ENCODE data around the gene RAD23A.

Gene RAD23A

DNA sequence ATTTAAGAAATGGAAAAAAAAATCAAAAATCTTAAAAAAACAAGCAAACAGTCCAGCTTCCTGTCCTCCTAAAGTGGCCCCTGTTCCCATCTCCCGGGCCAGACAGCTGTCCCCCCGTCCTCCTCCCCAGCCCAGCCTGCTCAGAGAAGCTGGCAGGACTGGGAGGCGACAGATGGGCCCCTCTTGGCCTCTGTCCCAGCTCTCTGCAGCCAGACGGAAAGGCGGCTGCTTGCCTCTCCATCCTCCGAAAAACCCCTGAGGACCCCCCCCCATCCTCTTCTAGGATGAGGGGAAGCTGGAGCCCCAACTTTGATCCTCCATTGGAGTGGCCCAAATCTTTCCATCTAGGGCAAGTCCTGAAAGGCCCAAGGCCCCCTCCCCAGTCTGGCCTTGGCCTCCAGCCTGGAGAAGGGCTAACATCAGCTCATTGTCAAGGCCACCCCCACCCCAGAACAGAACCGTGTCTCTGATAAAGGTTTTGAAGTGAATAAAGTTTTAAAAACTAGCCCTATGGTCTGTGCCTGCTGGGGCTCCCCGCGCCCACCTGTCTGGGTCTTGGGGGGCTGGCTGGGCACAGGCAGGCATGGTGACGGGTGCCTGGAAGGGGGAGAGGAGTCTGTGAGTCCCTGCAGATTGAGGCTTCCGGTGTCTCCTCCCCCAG, 7.6 kb downstream of the RAD23A start:
- Histone ChIP-seq H3K4me3 (no peak overlapping the region), H3K27ac (peak overlapping the region in 16 of 21 experiments; percentile 28 to 95 (median 52))

DNA sequence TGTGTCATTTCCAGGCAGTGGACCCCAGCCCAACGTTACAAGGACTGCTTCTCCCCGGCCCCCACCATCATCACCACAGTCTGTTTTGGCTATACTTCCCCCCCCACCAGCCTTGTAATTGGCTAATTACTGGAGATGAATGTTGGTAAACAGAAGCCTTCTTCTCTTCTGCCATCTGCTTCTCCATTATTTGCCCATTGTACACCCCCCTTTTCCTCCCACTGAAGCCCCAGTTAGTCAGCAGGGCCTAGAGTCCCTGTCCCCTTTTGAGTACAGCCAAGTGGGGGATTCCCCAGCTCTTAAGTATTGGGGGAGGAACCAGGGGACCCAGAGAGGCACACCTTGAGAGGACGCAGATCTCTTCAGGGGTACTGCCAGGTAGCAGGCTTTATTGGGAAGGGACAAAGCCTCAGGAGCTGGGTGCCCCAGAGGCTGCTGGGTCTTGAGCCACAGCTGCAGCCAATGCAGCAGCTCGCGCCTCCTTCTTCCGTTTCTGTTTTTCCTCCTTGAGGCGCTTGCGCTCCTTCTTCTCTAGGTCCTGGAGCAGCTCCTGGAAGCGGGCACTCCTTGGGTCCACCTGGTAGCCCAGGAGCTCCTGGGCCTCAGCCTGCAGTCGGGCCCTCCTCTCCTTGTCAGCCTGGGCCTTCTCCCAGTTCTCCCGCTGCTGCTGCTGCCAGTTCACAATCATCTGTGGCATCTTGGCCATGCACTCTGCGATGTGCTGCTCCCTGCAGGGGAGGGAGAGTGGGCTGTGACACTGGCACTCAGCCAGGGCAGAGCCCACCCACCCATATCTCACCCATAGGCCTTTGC, 8.3 kb downstream of the RAD23A start:
- Histone ChIP-seq H3K27ac (peak overlapping the region in 14 of 21 experiments; percentile 33 to 95 (median 63)), H3K4me3 (no peak overlapping the region)

GRCh38 chr19:12954612-12954962, 8.9 kb downstream of the RAD23A start:
- Histone ChIP-seq H3K4me3 (no peak overlapping the region), H3K27ac (peak overlapping the region in 11 of 21 experiments; percentile 41 to 95 (median 65))

- peak overlapping the region in 2 of 7 experiments; percentile 55 to 77 for H3K4me3 ChIP-seq
- H3K27ac ChIP-seq, result peak overlapping the region in 9 of 21 experiments; percentile 17 to 96 (median 94)
Measured at GRCh38 chr19:12955575-12955974, 9.9 kb downstream of the RAD23A start.

DNA sequence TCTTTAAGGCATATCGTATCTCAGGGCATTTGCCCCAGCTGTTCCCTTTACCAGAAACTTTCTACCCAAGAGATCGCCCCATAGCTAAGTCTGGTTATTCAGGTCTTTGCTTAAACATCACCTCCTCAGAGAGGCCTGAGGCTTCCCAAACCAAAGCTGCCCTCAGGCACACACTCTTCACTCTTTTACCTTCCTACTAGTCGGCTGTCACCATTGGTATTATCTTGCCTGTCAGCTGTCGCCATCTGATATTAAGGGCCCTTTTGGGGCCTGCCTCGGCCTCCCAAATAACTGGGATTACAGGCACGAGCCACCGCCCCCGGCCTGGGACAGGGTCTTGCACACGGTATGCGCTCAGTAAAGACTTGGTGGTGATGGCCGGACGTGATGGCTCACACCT, 10.3 kb downstream of the RAD23A start:
- H3K4me3 ChIP-seq, result peak overlapping the region; percentile 55 to 100 (median 83)
- peak overlapping the region in 16 of 21 experiments; percentile 17 to 96 (median 93) for H3K27ac ChIP-seq

GRCh38 chr19:12956446-12957388, 11.1 kb downstream of the RAD23A start, which contains the start of gene GADD45GIP1:
Gene GADD45GIP1, minus strand, starts transcription at chr19:12957223. Its CDS starts 11 bp downstream, at chr19:12957212.
- peak within 1 kb of the TSS; percentile 71 to 96 (median 93) for H3K27ac ChIP-seq
- peak within 1 kb of the TSS; percentile 55 to 100 (median 83) for H3K4me3 ChIP-seq

- peak overlapping the region; percentile 55 to 100 (median 83) for H3K4me3 ChIP-seq
- H3K27ac ChIP-seq, result peak overlapping the region; percentile 71 to 96 (median 93)
Measured at GRCh38 chr19:12957389-12957952, 11.8 kb downstream of the RAD23A start.

GRCh38 chr19:12959481-12959880, 13.8 kb downstream of the RAD23A start:
- no peak overlapping the region for H3K4me3 ChIP-seq
- no peak overlapping the region for H3K27ac ChIP-seq

GRCh38 chr19:12965017-12965811, 19.6 kb downstream of the RAD23A start:
- H3K27ac ChIP-seq, result peak overlapping the region in 9 of 21 experiments; percentile 3 to 58 (median 36)
- H3K4me3 ChIP-seq, result peak overlapping the region; percentile 24 to 37 (median 28)

DNA sequence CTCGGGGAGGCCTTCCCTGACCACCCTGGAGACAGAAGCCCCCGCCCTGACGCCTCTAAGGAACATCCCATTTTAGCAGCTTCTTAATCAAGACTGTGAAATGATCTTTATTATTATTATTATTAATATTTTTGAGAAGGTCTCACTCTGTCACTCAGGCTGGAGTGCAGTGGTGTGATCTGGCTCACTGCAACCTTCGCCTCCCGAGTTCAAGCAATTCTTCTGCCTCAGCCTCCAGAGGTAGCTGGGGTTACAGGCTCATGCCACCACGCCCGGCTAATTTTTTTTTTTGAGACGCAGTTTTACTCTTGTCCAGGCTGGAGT, 20.1 kb downstream of the RAD23A start:
- H3K27ac ChIP-seq, result peak overlapping the region in 6 of 21 experiments; percentile 3 to 43 (median 21)
- H3K4me3 ChIP-seq, result peak overlapping the region in 4 of 7 experiments; percentile 28 to 37 (median 29)

DNA sequence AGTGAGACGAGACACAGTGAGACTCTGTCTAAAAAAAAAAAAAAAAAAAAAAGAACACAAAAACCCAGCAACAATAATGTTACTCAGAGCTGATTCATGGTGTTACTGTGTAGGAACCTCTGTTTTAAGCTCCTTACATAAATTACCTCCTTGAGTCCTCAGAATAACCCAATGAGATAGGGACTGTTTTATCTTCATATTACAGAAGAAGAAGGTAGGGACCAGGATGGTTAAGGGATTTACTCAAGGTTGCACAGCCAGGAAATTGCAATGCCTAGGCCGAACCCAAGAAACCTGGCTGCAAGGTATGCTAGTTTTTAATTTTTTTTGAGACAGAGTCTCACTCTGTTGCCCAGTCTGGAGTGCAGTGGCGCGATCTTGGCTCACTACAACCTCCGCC, 22.2 kb downstream of the RAD23A start:
- no peak overlapping the region for H3K4me3 ChIP-seq
- H3K27ac ChIP-seq, result no peak overlapping the region

DNA sequence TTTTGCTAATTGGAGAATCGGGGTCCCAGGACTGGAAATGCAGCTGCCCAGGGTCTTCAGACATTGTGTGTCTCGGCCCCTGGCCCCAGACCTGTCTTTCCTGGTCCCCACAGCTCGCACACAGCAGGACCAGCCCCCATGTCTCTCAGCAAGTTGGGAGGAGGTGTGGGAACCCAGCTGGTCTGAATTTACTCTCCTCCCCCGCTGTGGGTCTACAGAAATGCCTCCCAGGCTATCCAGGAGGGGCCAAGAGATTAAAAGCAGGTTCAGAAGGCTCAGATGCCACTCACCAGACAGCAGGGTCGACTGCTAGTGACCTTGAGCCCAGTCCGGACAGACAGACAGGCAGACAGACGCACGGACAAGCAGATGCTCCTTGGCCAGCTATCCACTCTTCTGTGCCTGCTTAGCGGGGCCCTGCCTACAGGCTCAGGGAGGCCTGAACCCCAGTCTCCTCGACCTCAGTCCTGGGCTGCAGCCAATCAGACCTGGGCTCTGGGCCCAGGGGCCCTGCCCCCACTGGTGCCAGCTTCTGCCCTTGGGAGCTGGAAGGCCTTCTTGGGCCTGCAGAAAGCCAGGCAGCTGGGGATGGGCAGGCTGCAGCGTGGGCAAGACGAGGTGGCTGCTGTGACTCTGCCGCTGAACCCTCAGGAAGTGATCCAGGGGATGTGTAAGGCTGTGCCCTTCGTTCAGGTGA, 23.8 kb downstream of the RAD23A start, which contains the start of gene DAND5:
Gene DAND5, plus strand, starts transcription at position 285 of the 697 bp plus-strand sequence. Its CDS starts 85 bp downstream, at position 370.
- no peak within 1 kb of the TSS for H3K27ac ChIP-seq
- H3K4me3 ChIP-seq, result no peak within 1 kb of the TSS

DNA sequence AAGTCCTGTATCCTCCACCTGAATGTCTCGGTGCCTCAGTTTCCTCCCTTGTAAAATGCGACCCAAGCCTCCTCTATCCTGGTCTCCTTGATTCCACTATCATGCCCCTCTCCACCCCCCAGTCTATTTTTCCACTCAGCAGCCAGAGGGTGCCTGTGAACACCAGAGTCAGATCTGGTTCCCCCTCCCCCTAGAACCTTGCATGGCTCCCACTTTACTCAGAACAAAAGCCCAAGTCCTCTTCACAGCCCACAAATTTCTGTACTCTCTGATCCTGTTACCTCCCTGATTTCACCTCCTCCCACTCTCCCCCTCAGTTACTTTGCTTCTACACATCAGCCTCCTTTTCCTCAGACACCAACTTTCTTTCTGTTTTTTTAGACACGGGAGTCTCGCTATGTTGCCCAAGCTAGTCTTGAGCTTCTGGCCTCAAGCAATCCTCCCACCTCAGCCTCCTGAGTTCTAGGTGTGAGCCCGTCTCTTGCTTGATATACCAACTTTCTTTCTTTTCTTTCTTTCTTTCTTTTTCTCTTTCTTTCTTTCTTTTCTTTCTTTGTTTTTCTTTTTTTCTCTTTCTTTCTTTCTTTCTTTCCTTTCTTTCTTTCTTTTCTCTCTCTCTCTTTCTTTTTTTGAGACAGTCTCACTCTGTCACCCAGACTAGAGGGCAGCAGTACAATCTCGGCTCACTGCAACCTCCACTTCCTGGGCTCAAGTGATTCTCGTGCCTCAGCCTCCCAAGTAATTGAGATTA, 24.6 kb downstream of the RAD23A start:
- Histone ChIP-seq H3K4me3 (no peak overlapping the region), H3K27ac (no peak overlapping the region)

DNA sequence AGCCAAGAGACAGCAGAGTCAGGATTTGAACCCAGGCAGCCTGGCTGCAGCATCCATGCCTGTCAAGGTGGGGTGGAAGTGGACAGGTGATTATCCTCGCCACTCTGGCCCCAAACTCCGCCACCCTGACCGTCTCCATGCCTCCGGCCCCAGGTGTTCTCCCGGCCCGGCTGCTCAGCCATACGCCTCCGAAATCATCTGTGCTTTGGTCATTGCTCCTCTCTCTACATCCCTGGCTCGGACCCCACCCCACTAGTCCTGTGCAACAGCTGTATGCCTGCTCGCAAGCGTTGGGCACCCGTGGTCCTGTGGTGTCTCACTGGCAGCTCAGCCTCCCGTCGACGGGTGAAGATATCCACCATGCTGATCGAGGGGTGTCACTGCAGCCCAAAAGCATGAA, 27.6 kb downstream of the RAD23A start:
- Histone ChIP-seq H3K4me3 (no peak overlapping the region), H3K27ac (no peak overlapping the region)

GRCh38 chr19:12974301-12975220, 28.9 kb downstream of the RAD23A start:
- Histone ChIP-seq H3K27ac (no peak overlapping the region), H3K4me3 (no peak overlapping the region)

DNA sequence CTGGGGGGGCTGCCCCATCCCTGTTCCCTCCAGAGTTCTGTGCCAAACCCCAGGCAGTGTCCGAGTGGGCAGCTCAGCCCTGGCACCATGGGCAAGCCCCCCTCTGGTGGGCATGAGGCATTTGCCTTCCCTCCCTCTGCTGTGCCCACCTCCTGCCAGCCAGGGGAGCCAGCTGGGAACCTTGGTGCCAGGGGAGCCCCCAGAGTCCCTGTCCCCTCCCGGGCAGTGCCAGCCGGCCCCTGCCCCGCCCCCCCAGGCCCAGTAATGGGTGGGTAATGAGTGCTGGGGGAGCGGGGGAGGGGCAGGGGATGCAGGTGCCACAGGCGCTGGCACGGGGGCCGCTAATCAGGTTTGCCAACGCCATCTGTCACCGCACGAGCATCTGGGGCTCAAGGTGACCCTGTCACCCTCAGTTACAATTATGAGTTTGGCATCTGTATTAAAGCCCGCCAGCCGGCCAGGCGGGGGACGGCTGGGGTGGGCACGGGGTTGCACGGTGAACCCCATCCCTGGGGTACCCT, 29.6 kb downstream of the RAD23A start:
- Histone ChIP-seq H3K27ac (no peak overlapping the region), H3K4me3 (no peak overlapping the region)
